GM19468 (cell line): ENCODE results near the gene ICA1L.

Experiments
- ATAC-seq: cut with Tn5 transposase; IDR thresholded peaks from one replicate; pipeline ENCODE4 v1.9.1; 2021; ENCODE audit warnings: mild to moderate bottlenecking, moderate library complexity, moderate number of reproducible peaks; ENCODE audit not compliant: unreplicated experiment; ENCODE audit errors: extremely low read depth

The ICA1L gene

GRCh38 chr2:202750763-202751427 is 120.7 kb downstream of the ICA1L start:
- ATAC-seq: no peak

- ATAC-seq: no peak
These were observed 122.1 kb downstream of the ICA1L start for GRCh38 chr2:202749477-202749876.

GRCh38 chr2:202743613-202744012 is 128.0 kb downstream of the ICA1L start:
- ATAC-seq: no peak

GRCh38 chr2:202736826-202737225 is 134.7 kb downstream of the ICA1L start:
- ATAC-seq: no peak

- ATAC-seq: no peak
These were observed 145.5 kb downstream of the ICA1L start for GRCh38 chr2:202726070-202726469.

GRCh38 chr2:202723746-202724145 is 147.8 kb downstream of the ICA1L start:
- ATAC-seq: no peak
